Effector CD4-positive, alpha-beta T cell (primary cell): ENCODE measurements around the gene C3orf62.
A peak's percentile ranks its signal among the peaks of the same experiment; 100 is the strongest.

Experiments used
- DNase-seq: peaks from one replicate; pipeline ENCODE4 v3.0.0-alpha.2; 2020
- total RNA-seq: gene quantifications from one replicate; lab custom pipeline; 2026; lab: John Stamatoyannopoulos, UW

C3orf62 gene
- total RNA-seq = 10.7 reads per million, percentile 33 among the genes with 10 or more reads in this experiment

- peak; percentile 52 for DNase-seq
These were observed at the start of gene C3orf62 for GRCh38 chr3:49276475-49277382. Gene C3orf62 (minus strand): TSS chr3:49277232. CDS start chr3:49276872, 360 bp downstream.

GRCh38 chr3:49324768-49325167, 47.7 kb upstream of the C3orf62 start:
- DNase-seq = no peak

- DNase-seq = no peak
These were observed 39.8 kb upstream of the C3orf62 start for GRCh38 chr3:49316696-49317457.

GRCh38 chr3:49313896-49314688, 37.1 kb upstream of the C3orf62 start:
- no peak for DNase-seq

- DNase-seq = no peak
These were observed 34.3 kb upstream of the C3orf62 start for GRCh38 chr3:49311283-49311682.

GRCh38 chr3:49310677-49311076, 33.6 kb upstream of the C3orf62 start:
- DNase-seq = no peak

GRCh38 chr3:49305608-49306007, 28.6 kb upstream of the C3orf62 start:
- no peak for DNase-seq

- no peak for DNase-seq
These were observed 25.6 kb upstream of the C3orf62 start for GRCh38 chr3:49302613-49303012.

- DNase-seq = no peak
These were observed 23.6 kb upstream of the C3orf62 start for GRCh38 chr3:49300595-49300994.

GRCh38 chr3:49298511-49298910, 21.5 kb upstream of the C3orf62 start:
- no peak for DNase-seq

- DNase-seq = no peak
These were observed 19.9 kb upstream of the C3orf62 start for GRCh38 chr3:49296781-49297411.

- peak; percentile 3 for DNase-seq
These were observed 18.5 kb upstream of the C3orf62 start for GRCh38 chr3:49295489-49296058.

- DNase-seq = no peak
These were observed 17.3 kb upstream of the C3orf62 start for GRCh38 chr3:49294343-49294742.

- no peak for DNase-seq
These were observed 7.0 kb upstream of the C3orf62 start for GRCh38 chr3:49283997-49284396.

- no peak for DNase-seq
These were observed 2.3 kb upstream of the C3orf62 start for GRCh38 chr3:49279376-49279775.

- no peak for DNase-seq
These were observed 1.5 kb upstream of the C3orf62 start for GRCh38 chr3:49278548-49278947.

- DNase-seq = no peak
These were observed 347 bp upstream of the C3orf62 start for GRCh38 chr3:49277383-49277775.

GRCh38 chr3:49273825-49274532, 3.1 kb downstream of the C3orf62 start:
- no peak for DNase-seq

- no peak for DNase-seq
These were observed 6.0 kb downstream of the C3orf62 start for GRCh38 chr3:49271047-49271446.

GRCh38 chr3:49270156-49270500, 6.9 kb downstream of the C3orf62 start:
- DNase-seq = no peak

GRCh38 chr3:49269443-49270155, 7.4 kb downstream of the C3orf62 start:
- no peak for DNase-seq
